Measurements from ENCODE around the gene WNK1.
"Not testable (repeated sequence)": the region's sequence is repeated elsewhere in the genome, so short reads cannot be mapped to it uniquely, and the experiment has no call there.

The WNK1 gene

DNA sequence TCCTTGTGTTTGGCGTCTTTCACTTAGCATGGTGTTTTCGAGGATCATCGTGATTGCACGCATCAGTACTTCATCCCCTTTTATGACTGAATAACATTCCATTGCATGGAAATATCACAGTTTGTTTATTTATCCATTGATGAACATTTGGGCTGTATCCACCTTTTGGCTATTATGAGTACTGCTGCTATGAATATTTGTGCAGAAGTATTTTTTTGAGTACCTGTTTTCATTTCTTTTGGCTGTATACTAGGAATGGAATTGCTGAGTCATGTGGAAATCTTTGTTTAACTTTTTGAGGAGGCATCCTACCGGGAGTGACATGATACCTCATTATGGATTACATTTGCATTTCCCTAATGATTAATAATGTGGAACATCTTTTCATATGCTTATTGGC is 66.4 kb downstream of the WNK1 start:
- no peak for DNase-seq

- DNase-seq = no peak
These were observed 68.0 kb downstream of the WNK1 start for GRCh38 chr12:820336-820735.

- no peak for DNase-seq
These were observed 70.8 kb downstream of the WNK1 start for GRCh38 chr12:823028-823698.

DNA sequence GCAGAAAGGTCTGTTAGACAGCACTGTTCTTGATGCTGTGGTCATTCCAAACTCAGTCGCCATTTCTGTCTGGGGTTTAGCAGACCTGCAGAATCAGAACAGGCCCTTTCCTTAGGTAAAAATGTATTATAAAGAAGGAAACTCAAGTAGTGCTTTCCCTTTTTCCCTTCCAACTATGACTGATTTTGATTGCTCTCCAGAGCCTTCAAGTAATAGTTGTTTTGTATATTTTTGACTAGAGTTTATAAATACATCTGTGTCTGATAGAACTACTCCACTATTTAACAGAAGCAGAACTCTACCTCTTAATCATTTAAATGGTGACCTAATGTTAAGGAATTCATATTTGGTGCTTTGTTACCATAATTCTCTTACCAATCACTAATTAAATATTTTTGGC is 74.0 kb downstream of the WNK1 start:
- DNase-seq = no peak

DNA sequence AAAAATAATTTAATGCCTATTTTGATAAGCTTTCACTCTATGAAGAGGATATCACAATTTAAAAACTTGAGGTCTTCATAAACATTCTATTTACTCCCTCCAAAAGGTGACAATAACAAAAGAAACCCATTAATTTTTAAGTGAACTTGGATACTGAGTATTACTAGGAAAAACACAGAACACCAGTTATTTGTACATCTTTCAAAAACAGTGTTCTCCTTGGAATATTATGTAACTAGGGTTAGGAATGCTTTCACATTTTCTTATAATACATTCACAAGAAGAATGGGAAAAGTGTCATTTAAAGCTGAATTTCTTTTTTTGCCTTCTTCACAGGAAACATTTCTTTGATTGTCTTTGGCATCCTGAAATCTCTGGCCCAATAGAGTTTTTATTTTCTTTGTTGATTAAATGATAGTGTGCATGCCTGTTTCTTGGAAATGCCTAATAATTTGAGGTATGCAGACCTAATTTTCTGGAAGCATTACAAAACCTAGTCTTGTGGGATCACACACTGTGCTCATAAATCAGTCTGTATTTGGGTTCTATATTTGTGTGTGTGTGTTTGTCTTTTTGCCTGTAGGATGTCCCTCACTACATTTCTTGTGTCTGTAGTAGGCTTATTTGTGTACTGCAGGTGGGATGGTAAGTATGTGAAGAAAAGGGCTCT is 76.5 kb downstream of the WNK1 start:
- no peak for DNase-seq

DNA sequence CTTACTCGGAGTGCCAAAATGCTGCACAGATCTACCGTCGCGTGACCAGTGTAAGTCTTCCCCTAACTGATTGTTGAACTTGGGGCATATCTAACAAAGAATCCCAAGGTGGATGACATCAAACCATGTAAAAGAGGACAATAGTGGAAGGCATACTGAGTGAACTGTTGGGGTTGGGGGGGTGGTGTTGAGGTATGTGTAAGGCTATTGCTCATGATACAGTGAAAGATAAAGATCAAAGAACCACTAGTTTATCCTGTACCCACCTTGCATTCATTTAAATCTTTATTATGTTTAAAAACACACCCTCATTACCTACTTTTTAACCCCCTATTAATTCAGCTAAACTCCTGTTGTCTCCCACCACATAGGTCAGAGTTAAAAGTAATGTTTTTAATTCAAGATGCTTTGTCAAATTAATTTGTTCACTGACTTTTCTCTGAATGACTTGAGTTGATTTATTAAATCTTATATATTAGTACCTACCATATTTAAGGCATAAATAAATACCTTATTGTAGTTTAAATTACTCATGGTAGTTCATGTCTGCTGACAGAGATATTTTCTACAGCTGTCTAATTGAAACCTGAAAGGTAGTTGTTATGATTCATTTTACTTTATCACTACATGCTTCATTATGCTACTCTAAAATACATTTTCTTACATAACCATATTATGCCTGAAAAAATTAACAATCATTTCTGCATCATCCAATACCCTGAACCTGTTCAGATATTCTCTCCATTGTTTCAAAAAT is 77.9 kb downstream of the WNK1 start:
- no peak for DNase-seq

DNA sequence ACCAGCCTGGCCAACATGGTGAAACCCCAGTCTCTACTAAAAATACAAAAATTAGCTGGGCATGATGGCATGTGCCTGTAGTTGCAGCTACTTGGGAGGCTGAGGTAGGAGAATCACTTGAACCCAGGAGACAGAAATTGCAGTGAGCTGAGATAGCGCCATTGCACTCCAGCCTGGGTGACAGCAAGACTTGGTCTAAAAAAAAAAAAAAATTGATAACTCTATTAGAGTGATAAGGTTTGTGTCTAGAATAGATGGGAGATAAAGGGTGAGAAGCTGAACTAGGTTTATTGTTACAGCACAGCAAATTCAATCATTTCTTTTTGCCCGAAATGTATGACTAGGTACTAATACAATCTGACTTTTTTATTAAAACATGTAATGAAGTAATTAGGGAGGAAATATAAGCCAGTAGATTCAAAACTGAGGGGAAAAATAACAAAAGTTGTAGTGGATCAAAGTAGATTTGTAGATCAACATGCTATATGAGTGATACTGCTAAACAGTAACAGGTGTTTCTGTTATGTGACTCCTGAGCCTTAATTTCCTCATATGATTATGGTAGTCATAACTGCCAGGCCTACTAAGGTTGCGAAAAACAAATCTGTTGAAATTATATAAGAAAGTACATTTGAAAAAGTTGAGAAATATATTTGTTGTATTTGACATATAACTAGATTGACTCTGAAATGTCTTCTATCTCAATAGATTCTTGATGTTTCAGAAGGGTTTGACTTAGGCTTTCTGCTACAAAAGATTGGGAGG is 83.6 kb downstream of the WNK1 start:
- DNase-seq = no peak

GRCh38 chr12:836952-837351 is 84.6 kb downstream of the WNK1 start:
- DNase-seq = no peak

DNA sequence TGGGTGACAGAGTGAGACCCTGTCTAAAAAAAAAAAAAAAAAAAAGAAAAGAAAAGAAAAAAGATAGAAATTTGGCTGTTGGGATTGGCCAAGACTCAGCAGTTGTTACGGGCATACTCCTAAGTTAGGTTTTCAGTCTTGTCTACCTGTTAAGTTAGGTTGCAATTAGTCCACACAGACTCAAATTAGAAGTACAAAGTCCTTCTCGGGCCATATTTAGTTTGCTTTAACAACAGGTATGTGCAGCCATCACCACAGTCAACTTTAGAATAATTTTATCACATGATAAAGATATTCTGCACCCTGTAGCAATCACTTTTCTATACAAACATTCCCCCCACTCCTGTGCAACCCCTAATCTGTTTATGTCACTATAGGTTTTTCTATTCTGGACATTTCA is 85.2 kb downstream of the WNK1 start:
- DNase-seq = no peak

- no peak for DNase-seq
These were observed 91.2 kb downstream of the WNK1 start for GRCh38 chr12:843609-844008.

GRCh38 chr12:846421-846820 is 94.0 kb downstream of the WNK1 start:
- DNase-seq = no peak

GRCh38 chr12:848173-848865 is 95.9 kb downstream of the WNK1 start:
- DNase-seq = no peak

DNA sequence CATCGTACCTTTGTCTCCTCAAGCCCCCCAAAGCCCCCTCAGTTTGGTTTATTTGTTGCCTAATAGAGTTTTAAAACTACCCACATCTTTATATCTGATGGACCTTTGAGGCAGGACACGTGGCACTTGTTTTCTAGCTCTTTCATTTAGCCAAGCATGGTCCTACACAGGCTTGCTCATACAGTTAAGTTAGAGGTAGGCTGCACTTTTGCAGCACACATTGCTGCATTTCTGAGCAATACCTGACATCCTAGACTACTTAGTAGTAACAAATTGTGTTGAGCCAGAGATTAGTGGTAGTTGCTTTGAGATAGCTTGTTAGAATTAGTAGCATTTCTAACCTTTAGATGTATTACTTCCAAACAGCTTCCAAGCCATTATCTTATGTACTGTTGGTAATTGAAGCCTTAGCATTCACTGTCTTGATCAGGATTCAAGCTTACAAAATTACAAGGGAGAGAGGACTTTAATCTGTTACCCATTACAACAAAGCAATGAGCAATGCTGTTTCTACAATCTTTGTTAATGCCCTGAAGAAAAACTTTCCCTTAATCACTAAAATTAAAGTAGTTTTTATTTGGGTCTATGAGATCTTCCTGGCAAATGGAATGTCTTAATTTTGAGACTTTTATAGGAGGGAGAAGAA is 96.6 kb downstream of the WNK1 start:
- DNase-seq = no peak

DNA sequence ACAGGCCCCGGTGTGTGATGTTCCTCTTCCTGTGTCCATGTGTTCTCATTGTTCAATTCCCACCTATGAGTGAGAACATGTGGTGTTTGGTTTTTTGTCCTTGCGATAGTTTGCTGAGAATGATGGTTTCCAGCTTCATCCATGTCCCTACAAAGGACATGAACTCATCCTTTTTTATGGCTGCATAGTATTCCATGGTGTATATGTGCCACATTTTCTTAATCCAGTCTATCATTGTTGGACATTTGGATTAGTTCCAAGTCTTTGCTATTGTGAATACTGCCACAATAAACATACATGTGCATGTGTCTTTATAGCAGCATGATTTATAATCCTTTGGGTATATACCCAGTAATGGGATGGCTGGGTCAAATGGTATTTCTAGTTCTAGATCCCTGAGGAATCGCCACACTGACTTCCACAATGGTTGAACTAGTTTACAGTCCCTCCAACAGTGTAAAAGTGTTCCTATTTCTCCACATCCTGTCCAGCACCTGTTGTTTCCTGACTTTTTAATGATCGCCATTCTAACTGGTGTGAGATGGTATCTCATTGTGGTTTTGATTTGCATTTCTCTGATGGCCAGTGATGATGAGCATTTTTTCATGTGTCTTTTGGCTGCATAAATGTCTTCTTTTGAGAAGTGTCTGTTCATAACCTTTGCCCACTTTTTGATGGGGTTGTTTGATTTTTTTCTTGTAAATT is 97.5 kb downstream of the WNK1 start:
- not testable (repeated sequence) for DNase-seq

DNA sequence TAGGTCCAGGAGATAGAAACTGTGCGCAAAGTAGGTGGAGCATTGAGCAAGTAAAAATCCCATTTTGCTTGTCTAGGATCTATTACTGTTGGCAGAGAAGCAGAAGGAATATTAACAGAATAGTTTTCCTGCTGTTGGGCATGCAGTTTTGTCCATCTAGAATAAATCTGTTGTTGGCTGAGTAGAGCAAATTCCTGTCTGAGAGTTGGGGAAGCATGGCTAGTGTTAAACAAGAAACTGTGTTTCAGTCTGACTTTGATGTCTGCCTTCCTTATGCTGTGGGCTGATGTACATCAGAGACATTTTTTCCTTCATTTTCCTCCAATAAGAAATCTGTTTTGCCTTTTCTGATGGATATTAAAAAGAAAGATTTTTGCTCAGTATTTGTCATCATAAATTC is 99.0 kb downstream of the WNK1 start:
- no peak for DNase-seq

DNA sequence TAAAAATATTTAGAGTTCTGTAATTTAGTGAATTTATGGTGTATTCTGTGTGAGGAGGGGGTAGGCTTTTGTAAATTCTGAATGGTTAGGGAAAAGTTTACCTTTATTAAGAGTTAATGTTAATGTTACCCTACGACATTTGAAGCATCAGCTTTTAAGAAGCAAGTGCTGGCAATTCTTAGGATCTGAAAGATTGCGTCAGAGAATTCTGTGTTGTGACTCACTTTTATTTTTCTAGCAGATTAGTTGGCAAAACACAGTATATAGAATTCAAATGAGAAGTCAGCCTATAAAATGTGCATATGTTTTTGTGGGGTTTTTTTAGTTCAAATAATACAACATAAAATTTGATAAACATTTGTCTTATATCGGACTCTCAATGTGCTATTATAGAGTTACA is 99.5 kb downstream of the WNK1 start:
- DNase-seq = no peak

- no peak for DNase-seq
These were observed 100.5 kb downstream of the WNK1 start for GRCh38 chr12:852864-853263.

- DNase-seq = no peak
These were observed 105.2 kb downstream of the WNK1 start for GRCh38 chr12:857611-858010.

DNA sequence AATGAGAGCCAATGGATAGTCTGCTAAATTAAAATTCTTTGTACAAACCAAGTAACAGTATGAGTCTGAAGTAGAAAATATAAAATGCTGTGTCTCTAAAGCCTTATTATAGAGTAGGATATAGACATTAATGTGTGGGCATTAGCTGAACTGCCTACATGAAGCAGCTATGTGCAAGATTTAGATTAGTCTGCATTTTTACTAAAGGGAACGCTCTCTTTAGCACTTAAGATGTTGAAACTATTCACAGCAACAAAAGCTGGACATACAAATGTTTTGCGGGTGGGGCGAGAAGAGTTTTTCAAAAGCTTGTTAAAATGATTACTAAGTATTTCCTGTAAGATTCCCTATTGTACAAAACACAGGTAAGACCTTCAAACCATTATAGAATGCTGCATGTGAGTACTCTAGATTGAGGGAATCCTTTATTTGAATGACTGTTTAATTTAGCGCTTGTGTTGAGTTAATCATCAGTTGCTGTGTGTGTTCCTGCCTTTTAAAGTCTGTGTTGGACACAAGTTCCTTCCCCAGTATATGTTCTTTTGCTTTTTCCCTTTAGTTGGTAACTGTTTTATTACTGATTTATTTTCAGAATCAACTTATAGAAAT is 110.0 kb downstream of the WNK1 start:
- no peak for DNase-seq

DNA sequence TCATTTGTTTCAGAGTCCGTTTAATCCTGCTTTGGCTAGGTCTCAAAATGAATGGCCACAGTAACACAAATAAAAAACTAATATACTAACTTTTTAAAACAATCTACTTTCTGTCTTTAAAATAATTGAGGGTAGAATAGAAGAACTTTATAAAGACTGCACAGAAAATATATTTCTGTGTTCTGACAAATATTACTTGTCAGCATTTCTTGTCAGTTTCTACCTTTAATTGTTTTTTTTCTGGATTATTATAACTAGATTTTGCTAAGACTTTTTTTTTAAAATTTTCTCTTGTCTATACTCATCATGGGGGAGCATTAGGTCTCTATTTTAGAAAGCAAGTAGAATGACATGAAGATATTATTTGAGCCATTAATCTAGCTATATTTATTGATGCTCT is 110.9 kb downstream of the WNK1 start:
- no peak for DNase-seq

DNA sequence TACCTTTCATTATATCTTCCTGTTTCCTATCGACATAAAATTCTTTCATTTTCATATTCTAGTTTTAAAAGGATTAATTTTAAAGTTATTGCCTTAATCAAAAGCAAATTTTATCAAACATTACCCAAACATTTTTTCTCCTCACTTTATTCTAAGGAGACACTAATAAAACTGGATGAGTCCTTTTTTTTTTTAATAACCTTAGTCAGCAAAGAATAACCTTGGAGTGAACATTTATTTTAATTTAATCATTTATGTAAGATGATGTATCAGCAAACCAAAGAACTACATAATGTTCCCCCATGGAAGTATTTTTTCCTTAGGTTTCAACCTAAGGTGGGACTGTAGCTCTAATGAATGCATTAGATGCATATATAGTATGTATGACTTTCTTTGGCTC is 113.2 kb downstream of the WNK1 start:
- no peak for DNase-seq

Measured in SHP77 treated with DMSO at 0.1 percent for 48 hours (cell line).